Measurements from ENCODE around the gene CDCP1.

Gene CDCP1

GRCh38 chr3:45110509-45110833 lies 35.7 kb downstream of the CDCP1 start:
- no peak for DNase-seq (ENCODE audit: low spot score)

DNA sequence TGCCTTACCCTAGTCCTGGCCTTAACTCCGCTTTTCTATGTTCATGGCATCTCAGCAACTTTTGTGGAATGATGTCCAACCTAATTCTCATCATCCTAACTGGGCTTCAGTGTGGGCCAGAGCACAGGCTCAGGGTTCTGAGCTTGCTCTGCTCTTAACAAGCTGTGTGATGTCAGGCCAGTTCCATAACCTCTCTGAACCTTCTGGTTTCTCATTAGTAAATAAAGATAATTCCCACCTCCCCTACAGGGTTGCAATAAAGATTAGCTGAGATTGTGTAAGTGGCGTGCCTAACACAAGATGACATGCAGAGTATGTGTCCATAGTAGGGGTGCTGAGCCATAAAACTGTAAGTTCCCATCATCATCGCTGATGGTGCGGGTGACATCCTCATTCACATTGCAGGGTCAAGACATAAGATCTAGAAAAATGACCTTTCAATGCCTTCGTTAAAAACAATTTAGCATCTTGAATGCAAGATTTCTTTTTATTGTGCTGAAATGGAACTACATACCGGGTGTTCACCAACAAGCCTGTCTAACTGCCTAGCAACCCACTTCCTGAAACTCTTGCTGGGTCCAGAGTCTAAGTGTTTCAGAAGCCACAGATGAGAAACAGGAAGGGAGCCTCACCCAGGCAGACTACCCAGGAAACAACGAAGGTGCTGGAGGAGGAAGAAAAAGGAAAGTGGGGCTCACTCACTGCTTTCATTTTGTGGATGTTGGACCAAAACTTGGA lies 36.2 kb downstream of the CDCP1 start:
- no peak for DNase-seq (ENCODE audit: low spot score)

DNA sequence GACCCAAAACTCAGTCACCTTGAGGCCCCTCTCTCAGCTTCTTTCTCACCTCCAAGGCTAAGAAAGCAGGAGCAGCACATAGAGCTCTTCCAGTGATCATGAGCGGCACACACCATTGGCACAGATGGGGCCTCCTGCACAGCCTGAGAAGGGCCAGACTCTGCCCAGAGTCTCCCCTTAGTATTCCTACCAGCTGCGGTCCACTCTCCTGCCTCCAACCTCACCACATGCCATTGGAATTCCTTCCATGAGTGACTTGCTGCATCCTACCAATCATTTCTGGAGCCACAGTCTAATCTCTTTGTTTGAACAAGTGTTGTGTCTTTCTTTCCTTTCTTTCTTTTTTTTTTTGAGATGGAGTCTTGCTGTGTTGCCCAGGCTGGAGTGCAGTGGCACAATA lies 39.3 kb downstream of the CDCP1 start:
- no peak for DNase-seq (ENCODE audit: low spot score)

DNA sequence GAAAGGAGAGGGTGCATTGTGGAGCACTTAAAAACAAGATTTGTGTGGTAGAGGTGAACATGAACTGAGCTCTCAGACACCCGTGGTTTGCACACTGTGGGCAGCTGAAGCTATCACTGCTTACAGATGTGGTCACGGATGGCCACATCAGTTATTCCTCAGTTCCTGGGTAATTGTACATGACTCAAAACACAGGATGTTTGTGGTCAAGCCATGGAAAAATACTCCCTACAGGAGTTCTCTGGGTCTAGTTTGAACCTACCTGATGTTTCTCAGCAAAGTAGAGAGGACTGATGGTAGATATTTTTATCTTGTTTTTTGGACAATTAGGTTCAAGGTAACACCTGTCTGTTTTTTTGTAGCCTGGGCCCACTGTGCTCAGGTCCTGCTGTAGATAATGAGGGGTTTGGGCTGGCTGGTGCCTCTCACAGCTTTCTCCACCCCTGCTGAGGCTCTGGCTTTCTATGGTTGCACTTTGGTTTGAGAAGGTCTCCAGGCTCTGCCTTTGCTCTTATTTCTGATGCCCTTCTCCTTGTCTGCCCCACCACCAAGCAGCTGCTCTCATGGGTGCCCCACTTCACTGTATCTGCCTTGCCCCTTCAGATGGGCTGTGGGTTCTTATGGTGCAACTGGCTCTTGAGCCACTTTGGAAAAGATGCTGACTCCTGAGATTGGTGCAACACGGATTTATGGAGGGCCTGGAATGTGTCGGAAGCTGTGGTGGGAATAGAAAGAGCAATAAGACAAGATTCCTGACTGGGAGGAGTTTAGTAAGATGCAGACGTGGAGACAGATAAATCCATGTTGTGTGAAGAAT lies 40.1 kb downstream of the CDCP1 start:
- peak; percentile 63 for DNase-seq (ENCODE audit: low spot score)

DNA sequence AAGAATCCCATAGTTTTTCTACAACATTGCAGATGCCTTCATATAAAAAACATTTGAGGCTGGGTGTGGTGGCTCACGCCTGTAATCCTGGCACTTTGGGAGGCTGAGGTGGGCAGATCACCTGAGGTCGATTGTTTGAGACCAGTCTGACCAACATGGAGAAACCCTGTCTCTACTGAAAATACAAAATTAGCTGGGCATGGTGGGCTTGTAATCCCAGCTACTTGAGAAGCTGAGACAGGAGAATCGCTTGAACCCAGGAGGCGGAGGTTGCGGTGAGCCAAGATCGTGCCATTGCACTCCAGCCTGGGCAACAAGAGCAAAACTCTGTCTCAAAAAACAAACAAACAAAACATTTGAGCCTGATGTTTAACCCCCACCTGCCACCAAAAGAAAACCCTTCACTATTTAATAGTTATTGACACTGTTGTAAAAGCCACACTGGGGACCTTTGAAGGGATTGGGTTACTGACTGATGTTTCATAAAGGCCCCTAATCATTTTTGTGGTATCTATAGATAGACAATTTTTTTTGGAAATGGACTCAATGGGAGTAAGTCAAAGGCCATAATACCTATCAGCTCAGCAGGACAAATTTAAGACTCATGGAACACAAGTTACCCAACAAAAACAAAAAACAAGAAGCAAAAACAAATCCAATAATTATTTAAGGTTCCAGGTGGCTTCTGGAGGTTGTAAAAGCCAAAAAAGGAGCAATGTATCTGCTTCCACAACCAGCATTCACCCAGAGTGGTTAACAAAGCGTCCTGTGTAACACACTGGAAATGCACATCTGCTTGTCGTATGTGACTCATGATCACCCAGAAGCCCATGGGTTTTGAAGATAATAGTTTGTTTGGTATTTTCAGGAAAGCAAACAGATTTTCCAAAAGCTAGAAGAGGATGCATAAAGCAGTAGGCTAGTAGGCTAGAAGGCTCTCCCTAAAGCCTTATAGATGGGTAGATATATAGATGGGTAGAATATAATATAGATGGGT lies 41.2 kb downstream of the CDCP1 start:
- DNase-seq (ENCODE audit: low spot score), result no peak

DNA sequence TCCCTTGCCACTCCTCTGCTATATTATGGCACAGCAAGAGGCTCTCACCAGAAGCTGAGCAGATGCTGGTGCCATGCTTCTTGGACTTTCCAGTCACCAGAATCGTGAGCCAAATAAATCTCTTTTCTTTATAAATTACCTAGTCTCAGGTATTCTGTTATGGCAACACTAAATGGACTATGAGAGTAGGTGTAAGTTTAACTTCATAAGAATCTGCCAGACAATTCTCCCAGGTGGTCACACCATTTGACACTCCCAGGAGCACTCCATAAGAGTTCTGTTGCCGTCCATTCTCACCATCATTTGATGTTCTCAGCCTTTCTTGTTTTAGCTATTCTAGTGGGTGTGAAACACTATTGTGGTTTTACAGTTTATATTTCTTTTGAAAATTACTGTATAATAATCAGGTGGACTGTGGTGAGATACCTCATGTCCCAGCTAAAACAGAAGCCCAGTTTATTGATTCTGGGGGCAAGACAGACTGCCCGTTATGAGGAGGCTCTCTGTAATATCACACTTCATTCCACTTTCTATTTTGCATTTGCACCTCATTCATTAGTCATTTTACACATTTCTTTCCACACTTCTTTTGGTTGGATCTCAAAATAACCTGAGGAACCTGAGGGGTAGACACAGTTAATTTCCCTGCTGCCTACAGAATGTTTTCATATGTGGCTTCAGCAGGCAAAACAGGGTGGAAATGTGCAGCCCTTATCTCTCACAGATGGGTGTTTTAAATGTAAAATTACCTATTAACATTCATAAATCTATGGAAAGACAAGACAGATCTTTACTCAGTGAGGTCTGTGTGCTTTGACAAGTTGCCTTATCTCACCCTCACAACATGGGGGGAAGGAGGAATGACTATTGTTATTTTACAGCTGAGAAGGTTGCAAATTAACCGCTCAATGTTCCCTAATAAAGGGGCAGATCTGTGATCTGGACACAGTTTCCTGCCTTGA lies 42.1 kb downstream of the CDCP1 start:
- DNase-seq (ENCODE audit: low spot score), result no peak

GRCh38 chr3:45103334-45103733 lies 42.8 kb downstream of the CDCP1 start:
- DNase-seq (ENCODE audit: low spot score), result no peak

- DNase-seq (ENCODE audit: low spot score), result no peak
Measured at GRCh38 chr3:45100981-45101407, 45.2 kb downstream of the CDCP1 start.

GRCh38 chr3:45098310-45098709 lies 47.9 kb downstream of the CDCP1 start:
- DNase-seq (ENCODE audit: low spot score), result no peak

GRCh38 chr3:45097296-45097883 lies 48.8 kb downstream of the CDCP1 start:
- DNase-seq (ENCODE audit: low spot score), result no peak

DNA sequence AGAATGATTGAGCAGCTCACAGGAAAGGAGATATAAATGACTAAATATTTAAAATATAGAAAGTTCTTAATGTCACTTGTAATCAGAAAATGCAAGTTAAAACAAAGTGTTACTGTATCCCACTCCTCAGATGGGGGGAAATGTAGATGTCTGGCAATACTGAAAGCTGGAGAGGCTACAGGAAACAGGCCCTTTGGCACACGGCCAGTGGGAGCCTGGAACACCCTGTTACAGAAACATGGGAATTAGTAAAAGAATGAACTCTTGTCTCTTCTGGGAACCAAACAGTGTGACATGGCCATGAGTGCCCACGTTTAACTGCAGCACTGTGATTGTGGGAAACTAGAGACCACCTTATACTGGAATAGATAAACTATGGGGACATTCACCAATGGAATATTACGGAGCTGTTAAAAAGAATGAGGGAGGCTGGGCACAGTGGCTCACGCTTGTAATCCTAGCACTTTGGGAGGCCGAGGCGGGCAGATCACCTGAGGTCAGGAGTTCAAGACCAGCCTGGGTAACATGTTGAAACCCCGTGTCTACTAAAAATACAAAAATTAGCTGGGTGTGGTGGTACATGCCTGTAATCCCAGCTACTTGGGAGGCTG lies 50.2 kb downstream of the CDCP1 start:
- no peak for DNase-seq (ENCODE audit: low spot score)

DNA sequence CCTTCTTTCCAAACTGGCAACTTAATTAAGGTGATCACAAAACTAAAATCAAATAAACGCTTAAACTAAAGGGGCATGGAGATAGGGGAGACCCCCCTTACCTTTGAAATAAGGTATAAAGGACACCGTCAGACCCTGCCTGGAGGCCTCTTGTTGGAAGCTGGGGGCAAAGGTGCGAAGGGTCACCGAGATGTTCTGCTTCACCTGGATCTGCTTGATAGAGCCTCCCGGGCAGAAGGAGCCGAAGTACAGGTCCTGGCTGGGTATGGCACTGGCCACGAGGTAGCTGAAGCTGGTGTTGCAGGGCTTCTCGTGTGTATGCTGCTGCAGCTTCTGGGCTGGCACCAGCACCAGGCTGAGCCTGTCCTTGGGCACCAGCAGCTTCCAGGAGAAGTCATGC lies 53.0 kb downstream of the CDCP1 start:
- DNase-seq (ENCODE audit: low spot score), result no peak

GRCh38 chr3:45092132-45093031 lies 53.8 kb downstream of the CDCP1 start:
- DNase-seq (ENCODE audit: low spot score), result no peak

DNA sequence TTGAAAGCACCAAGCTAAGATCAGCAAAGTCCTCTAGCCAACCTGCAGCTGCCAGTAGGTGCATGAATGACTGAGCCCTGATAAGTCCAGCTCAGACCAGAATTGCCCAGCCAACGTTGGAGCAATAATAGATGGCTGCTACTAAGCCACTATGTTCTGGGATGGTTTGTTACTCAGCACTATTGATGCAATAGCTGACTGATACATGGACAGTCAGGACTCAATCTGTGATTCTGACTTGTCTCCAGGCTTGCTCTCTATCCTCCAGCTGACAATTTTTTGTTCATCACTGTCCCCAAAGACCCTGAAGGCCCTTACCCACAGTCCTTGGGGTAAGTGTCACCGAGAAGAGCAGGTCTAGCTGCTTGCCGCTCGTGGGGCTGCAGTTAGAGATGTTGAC lies 55.3 kb downstream of the CDCP1 start:
- no peak for DNase-seq (ENCODE audit: low spot score)

- DNase-seq (ENCODE audit: low spot score), result no peak
Measured at GRCh38 chr3:45088543-45089358, 57.4 kb downstream of the CDCP1 start.

GRCh38 chr3:45087155-45087554 lies 59.0 kb downstream of the CDCP1 start:
- DNase-seq (ENCODE audit: low spot score), result no peak

- no peak for DNase-seq (ENCODE audit: low spot score)
Measured at GRCh38 chr3:45084820-45085816, 61.1 kb downstream of the CDCP1 start.

Data from kidney capillary endothelial cell (primary cell).